SK-N-SH (cell line): Measurements from ENCODE around the gene SLC8B1. TPM values are rescaled to one million over a fixed set of nuclear protein-coding genes. Genes with fewer than 3 reads are reported as not detected.

Experiments
- CTCF ChIA-PET: fragments of 300-600, 350-600 bp; formaldehyde crosslinking; extraction: SDS; loops from one replicate; lab custom pipeline; 2021; lab: Yijun Ruan, JAX
- POLR2A ChIA-PET: fragments of 350-600 bp; sonication (Branson Sonifier 250); formaldehyde crosslinking; extraction: SDS; loops from one replicate; lab custom pipeline; 2020; ENCODE audit warnings: antibody characterized with exemption, inconsistent platforms; lab: Yijun Ruan, JAX
- DNase-seq: peaks from one replicate; pipeline ENCODE4 v3.0.0; 2012
- H2AFZ ChIP-seq: fragments of 200-600 bp; sonication (generic); 2 replicates; pipeline ENCODE4 v1.8.1; 2016; ENCODE audit warnings: antibody characterized with exemption, mild to moderate bottlenecking, low read depth
- H3F3A ChIP-seq: fragments of 200-600 bp; sonication (generic); replicated peaks from 2 replicates; pipeline ENCODE3; 2016; ENCODE audit warnings: antibody characterized with exemption, mild to moderate bottlenecking; ENCODE audit not compliant: insufficient read depth
- H3K27ac ChIP-seq, 2 experiments: fragments of 200-500 bp in 1 of 2; fragments of 200-600 bp in 1 of 2; sonication (Bioruptor generic) in 1 of 2; sonication (generic), shearing (Covaris generic) in 1 of 2; 2 replicates each; pipeline versions ENCODE4 v1.5.1 to v1.6.1; 2014 to 2016; ENCODE audit warnings: low read depth in 2 of 2, inconsistent platforms in 1 of 2, low read length in 1 of 2, mild to moderate bottlenecking in 1 of 2, mixed read lengths in 1 of 2
- H3K27me3 ChIP-seq: fragments of 200-600 bp; sonication (generic), shearing (Covaris generic); 2 replicates; pipeline ENCODE4 v1.6.1; 2016; ENCODE audit warnings: mixed run types; ENCODE audit not compliant: insufficient read depth
- H3K36me3 ChIP-seq, 2 experiments: fragments of 200-500 bp in 1 of 2; fragments of 200-600 bp in 1 of 2; sonication (Bioruptor generic) in 1 of 2; sonication (generic) in 1 of 2; replicated peaks in 1 of 2; 2 replicates each; pipeline versions ENCODE3 to v1.5.1; 2014 to 2016; ENCODE audit warnings: low read length in 1 of 2, mild to moderate bottlenecking in 1 of 2; ENCODE audit not compliant: insufficient read depth in 2 of 2, control insufficient read depth in 1 of 2
- H3K4me1 ChIP-seq, 2 experiments: fragments of 200-500 bp in 1 of 2; fragments of 200-600 bp in 1 of 2; sonication (Bioruptor generic) in 1 of 2; sonication (generic), shearing (Covaris generic) in 1 of 2; 2 replicates each; pipeline versions ENCODE4 v1.5.1 to v1.6.1; 2014 to 2016; ENCODE audit warnings: low read depth in 1 of 2, low read length in 1 of 2, mixed run types in 1 of 2; ENCODE audit not compliant: insufficient read depth in 2 of 2, control insufficient read depth in 1 of 2
- H3K4me2 ChIP-seq: fragments of 200-600 bp; sonication (generic), shearing (Covaris generic); 2 replicates; pipeline ENCODE4 v1.6.1; 2017; ENCODE audit warnings: mixed run types
- H3K4me3 ChIP-seq, 2 experiments: fragments of 200-500 bp in 1 of 2; fragments of 200-600 bp in 1 of 2; sonication (Bioruptor generic) in 1 of 2; sonication (generic), shearing (Covaris generic) in 1 of 2; 2 replicates each; pipeline versions ENCODE4 v1.5.1 to v1.8.1; 2014 to 2016; ENCODE audit warnings: low read depth in 2 of 2, inconsistent platforms in 1 of 2, low read length in 1 of 2, mild to moderate bottlenecking in 1 of 2, mixed read lengths in 1 of 2, moderate library complexity in 1 of 2
- H3K79me2 ChIP-seq: fragments of 200-600 bp; sonication (generic); 2 replicates; pipeline ENCODE4 v1.8.1; 2017; ENCODE audit warnings: mild to moderate bottlenecking; ENCODE audit not compliant: insufficient read depth
- H3K9ac ChIP-seq: fragments of 200-600 bp; sonication (generic); 2 replicates; pipeline ENCODE4 v1.6.1; 2017; ENCODE audit warnings: mixed run types
- H3K9me2 ChIP-seq: fragments of 200-600 bp; sonication (generic); 2 replicates; pipeline ENCODE4 v1.6.1; 2017; ENCODE audit warnings: mixed run types
- H3K9me3 ChIP-seq: fragments of 200-600 bp; sonication (generic); 2 replicates; pipeline ENCODE4 v1.6.1; 2017; ENCODE audit warnings: mixed run types, mild to moderate bottlenecking, moderate library complexity
- H4K20me1 ChIP-seq: fragments of 200-600 bp; sonication (generic); 2 replicates; pipeline ENCODE4 v1.6.1; 2017; ENCODE audit warnings: mild to moderate bottlenecking, mixed run types; ENCODE audit not compliant: insufficient read depth
- CTCF ChIP-seq: fragments of 200-600 bp; sonication (generic); IDR thresholded peaks from 2 replicates; pipeline ENCODE4 v1.6.1; 2017; ENCODE audit warnings: antibody characterized with exemption, mild to moderate bottlenecking, moderate library complexity
- MXI1 ChIP-seq: IDR thresholded peaks from 2 replicates; pipeline ENCODE4 v1.6.1; 2012; ENCODE audit warnings: mild to moderate bottlenecking, low read depth, low read length, improper control_type of control experiment
- POLR2AphosphoS5 ChIP-seq: IDR thresholded peaks from 2 replicates; pipeline ENCODE4 v1.6.1; 2012; ENCODE audit warnings: low read depth, low read length
- RCOR1 ChIP-seq: fragments of 150-350 bp; IDR thresholded peaks from 2 replicates; pipeline ENCODE4 v1.6.1; 2017; ENCODE audit warnings: antibody characterized with exemption, low read length
- REST ChIP-seq: IDR thresholded peaks from 2 replicates; pipeline ENCODE4 v1.6.1; 2012; ENCODE audit warnings: mild to moderate bottlenecking, low read depth, low read length, moderate library complexity
- TAF1 ChIP-seq: IDR thresholded peaks from 2 replicates; pipeline ENCODE4 v1.6.1; 2012; ENCODE audit warnings: low read depth, mild to moderate bottlenecking, low read length, moderate library complexity, borderline replicate concordance
- USF2 ChIP-seq: fragments of 150-350 bp; IDR thresholded peaks from 2 replicates; pipeline ENCODE4 v1.6.1; 2017; ENCODE audit warnings: antibody characterized with exemption, low read length, low read depth, borderline replicate concordance
- ZBTB33 ChIP-seq: IDR thresholded peaks from 2 replicates; pipeline ENCODE4 v1.4.0; 2012; ENCODE audit warnings: low read depth, borderline replicate concordance
- WGBS: methylation state at CpG from one replicate; pipeline ENCODE4 v1.1.6; 2017; ENCODE audit warnings: low lambda C conversion rate; 5-methylcytosine and 5-hydroxymethylcytosine counted together
- polyA plus RNA-seq, 3 experiments: library from polyadenylated mRNA; depleted of rRNA; stranded (reverse); fragments of >200 nt; gene quantifications; 2 replicates each; pipeline ENCODE4 v1.2.3, GENCODE V29; 2012
- TF ChIP-seq, protein P1 (sequence below): IDR thresholded peaks from 2 replicates; pipeline ENCODE4 v1.4.0; 2012; ENCODE audit warnings: low read depth

SLC8B1 gene
- polyA plus RNA-seq, 1 of the 3 experiments (the other 2 are of a cell fraction), result 12.0 TPM

DNA sequence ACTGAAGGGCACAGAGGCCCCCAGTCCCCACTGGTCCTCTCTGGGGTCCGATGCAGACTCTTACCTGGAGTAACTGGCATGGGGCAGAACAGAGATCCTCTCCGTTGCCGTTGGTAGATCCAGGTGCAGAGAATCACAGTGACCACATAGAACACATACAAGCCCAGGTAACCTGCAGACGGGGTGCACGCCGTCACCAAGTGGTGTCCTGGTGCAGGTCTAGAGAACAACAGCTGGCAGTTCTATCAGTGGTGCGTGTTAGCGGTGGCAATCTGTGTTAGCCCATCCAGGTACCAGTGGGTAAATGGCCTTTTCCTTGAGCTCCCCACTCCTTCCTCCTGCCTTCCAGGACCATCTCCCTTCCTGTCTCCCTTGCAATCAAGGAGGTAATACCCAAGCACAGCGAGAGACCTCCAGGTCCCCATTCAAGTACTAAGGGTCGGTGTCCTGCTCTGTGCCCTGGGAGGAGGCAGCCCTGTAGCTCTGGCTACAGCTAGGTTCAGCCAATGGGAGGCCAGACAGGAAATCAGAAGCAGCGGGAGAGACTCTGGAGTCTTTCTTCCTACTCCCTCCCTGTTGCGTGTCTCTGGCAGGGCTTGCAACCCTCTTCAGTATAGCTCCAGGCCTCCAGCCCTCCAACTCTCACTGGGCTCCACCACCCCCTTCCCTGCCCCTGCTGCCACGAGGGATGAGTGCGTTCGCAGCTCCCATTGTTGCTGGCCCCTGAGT lies 15.8 kb downstream of the SLC8B1 start:
- Histone ChIP-seq H3K79me2 (no peaks in the 10 kb centered on the region), H3K9me2 (no peaks in the 10 kb centered on the region), H4K20me1 (no peaks in the 10 kb centered on the region), H3F3A (peaks cover 6% of the 10 kb centered on the region), H2AFZ (no peak overlapping the region), H3K27ac (no peak overlapping the region), H3K9ac (no peak overlapping the region), H3K9me3 (no peaks in the 10 kb centered on the region), H3K36me3 (peaks cover 0 to 18% of the 10 kb centered on the region in 2 experiments), H3K4me1 (no peaks in the 10 kb centered on the region), H3K4me3 (no peak overlapping the region), H3K27me3 (no peaks in the 10 kb centered on the region), H3K4me2 (no peak overlapping the region)
- POLR2A ChIA-PET, result no interaction called here
- TF ChIP-seq USF2 (no peak), CTCF (no peak), RCOR1 (no peak), MXI1 (no peak), TAF1 (no peak), ZBTB33 (no peak), POLR2AphosphoS5 (no peak), REST (no peak)
- TF ChIP-seq, protein P1, sequence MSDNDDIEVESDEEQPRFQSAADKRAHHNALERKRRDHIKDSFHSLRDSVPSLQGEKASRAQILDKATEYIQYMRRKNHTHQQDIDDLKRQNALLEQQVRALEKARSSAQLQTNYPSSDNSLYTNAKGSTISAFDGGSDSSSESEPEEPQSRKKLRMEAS, result no peak
- DNase-seq, result no peak
- CTCF ChIA-PET, result interaction anchor here (1.0 to 1.8 kb wide), 2 partner anchors 8 to 107 kb away, joined by 3 to 4 read pairs; no protein-coding TSS in a partner anchor
- WGBS, result 96% methylated on average over 10 of the region's 15 CpGs
